GM18526 (cell line): ENCODE measurements around the gene SH3BP2.

Source experiments
- POLR2A ChIP-seq: IDR thresholded peaks from 3 replicates; pipeline ENCODE4 v1.6.1; 2011; ENCODE audit not compliant: insufficient read length; ENCODE audit errors: extremely low read depth

SH3BP2 gene

GRCh38 chr4:2756691-2757350 is 36.1 kb upstream of the SH3BP2 start:
- TF ChIP-seq POLR2A: no peak

- TF ChIP-seq POLR2A: no peak
Observed at GRCh38 chr4:2757426-2757825, 35.5 kb upstream of the SH3BP2 start.

- TF ChIP-seq POLR2A: no peak
Observed at GRCh38 chr4:2761035-2761923, 31.6 kb upstream of the SH3BP2 start.

- no peak for TF ChIP-seq POLR2A
Observed at GRCh38 chr4:2762048-2762447, 30.8 kb upstream of the SH3BP2 start.

GRCh38 chr4:2763511-2763967 is 29.3 kb upstream of the SH3BP2 start:
- no peak for TF ChIP-seq POLR2A

GRCh38 chr4:2765832-2766526 is 26.9 kb upstream of the SH3BP2 start:
- TF ChIP-seq POLR2A: no peak

- TF ChIP-seq POLR2A: no peak
Observed at GRCh38 chr4:2767046-2767704, 25.7 kb upstream of the SH3BP2 start.

- no peak for TF ChIP-seq POLR2A
Observed at GRCh38 chr4:2767705-2768074, 25.2 kb upstream of the SH3BP2 start.

GRCh38 chr4:2768124-2768523 is 24.8 kb upstream of the SH3BP2 start:
- TF ChIP-seq POLR2A: no peak

GRCh38 chr4:2768921-2769336 is 24.0 kb upstream of the SH3BP2 start:
- TF ChIP-seq POLR2A: no peak

GRCh38 chr4:2771264-2771663 is 21.6 kb upstream of the SH3BP2 start:
- TF ChIP-seq POLR2A: no peak

- TF ChIP-seq POLR2A: no peak
Observed at GRCh38 chr4:2781911-2782310, 11.0 kb upstream of the SH3BP2 start.

- TF ChIP-seq POLR2A: no peak
Observed at GRCh38 chr4:2783790-2784189, 9.1 kb upstream of the SH3BP2 start.

GRCh38 chr4:2785613-2786012 is 7.3 kb upstream of the SH3BP2 start:
- peak; percentile 45 for TF ChIP-seq POLR2A

- TF ChIP-seq POLR2A: peak; percentile 27
Observed at GRCh38 chr4:2786152-2786671, 6.7 kb upstream of the SH3BP2 start.
